Heart left ventricle (tissue), 16 donors: ENCODE data around the gene NGEF. TPM values are rescaled to one million over a fixed set of nuclear protein-coding genes. Genes with fewer than 3 reads are reported as not detected.
A peak's percentile ranks its signal among the peaks of the same experiment; 100 is the strongest.

Experiments
- ATAC-seq, 4 donors: fragments of 200-7000 bp; cut with Tn5 transposase; one replicate each; pipeline ENCODE4 v1.9.1; 2020 to 2022; ENCODE audit warnings: moderate library complexity in 4 of 4, mild to moderate bottlenecking in 3 of 4, moderate number of reproducible peaks in 1 of 4
- DNase-seq, 5 donors: peaks; one replicate each; pipeline ENCODE4 v3.0.0-alpha.2; 2020
- H3K27ac ChIP-seq, 12 donors: fragments of 200-600 bp; sonication (generic) in 4 of 12; one replicate each; pipeline versions ENCODE4 v1.5.0 to v1.8.0; 2016 to 2022; ENCODE audit warnings: mild to moderate bottlenecking in 2 of 12
- H3K27me3 ChIP-seq, 9 donors: fragments of 200-600 bp; sonication (generic) in 2 of 9; one replicate each; pipeline versions ENCODE4 v1.5.1 to v1.8.0; 2016 to 2022; ENCODE audit warnings: mild to moderate bottlenecking in 3 of 9
- H3K36me3 ChIP-seq, 9 donors: fragments of 200-600 bp; sonication (generic) in 2 of 9; one replicate each; pipeline versions ENCODE4 v1.5.0 to v1.8.0; 2018 to 2022; ENCODE audit warnings: mild to moderate bottlenecking in 2 of 9
- H3K4me1 ChIP-seq, 12 donors: fragments of 200-600 bp; sonication (generic) in 4 of 12; one replicate each; pipeline versions ENCODE4 v1.5.0 to v1.8.0; 2016 to 2022; ENCODE audit warnings: mild to moderate bottlenecking in 3 of 12
- H3K4me3 ChIP-seq, 12 donors: fragments of 200-600 bp; sonication (generic) in 4 of 12; one replicate each; pipeline versions ENCODE4 v1.5.0 to v1.8.0; 2017 to 2022; ENCODE audit warnings: mild to moderate bottlenecking in 9 of 12, moderate library complexity in 4 of 12
- H3K9me3 ChIP-seq, 12 donors: fragments of 200-600 bp; sonication (generic) in 4 of 12; one replicate each; pipeline versions ENCODE4 v1.5.0 to v1.8.0; 2016 to 2022; ENCODE audit warnings: mild to moderate bottlenecking in 1 of 12
- CTCF ChIP-seq, 12 donors: fragments of 200-600 bp; sonication (generic) in 4 of 12; IDR thresholded peaks; one replicate each; pipeline versions ENCODE4 v1.5.0 to v1.8.0; 2018 to 2022; ENCODE audit warnings: antibody characterized with exemption in 12 of 12, mild to moderate bottlenecking in 5 of 12
- POLR2A ChIP-seq, 2 donors: fragments of 450-650 bp; IDR thresholded peaks; one replicate each; pipeline ENCODE4 v1.6.1; 2017; ENCODE audit warnings: antibody characterized with exemption in 2 of 2, mild to moderate bottlenecking in 2 of 2, moderate library complexity in 2 of 2
- WGBS, 4 donors: extraction: QIAGEN DNeasy Blood & Tissue Kit in 2 of 4; methylation state at CpG; one replicate each; pipeline versions ENCODE4 v1.1.5 to v1.1.7; 2013 to 2018; 5-methylcytosine and 5-hydroxymethylcytosine counted together
- intact Hi-C, 10 donors: fragments of 100-400 bp; cut with DNase I; formaldehyde crosslinking; loops; one replicate each; pipeline versions ENCODE4 v1.11.1 to v1.14.2; 2022
- polyA plus RNA-seq, 2 donors: library from polyadenylated mRNA; stranded (reverse); fragments of 200-250 nt; gene quantifications; one replicate each; pipeline ENCODE4 v1.2.3, GENCODE V29; 2013
- total RNA-seq, 9 donors: library from RNA; depleted of rRNA in 2 of 9; stranded (reverse); fragments of >200 nt in 2 of 9; fragmentation: NEBNext Ultra II Directional in 3 of 9; extraction: Animal tissue kit (Norgen Biotek cat#: 25700) in 3 of 9; gene quantifications; one replicate each; pipeline versions ENCODE4 v1.1.0 to v1.2.4, GENCODE V29; 2016 to 2023
- donor health status: ischemic (EF 13 %, LVEDD 7.1; RV severe dilation, severe dysfunction).
- donor health status: healthy with polysubstance abuse.
- donor health status: DM: no; HTN: yes; CAD: no.
- donor health status: DM: no; HTN: no; CAD: no.
- donor health status: ischemic (EF 25% LVEDD 6.9; RV normal size, moderate dysfunction).
- donor health status: ischemic (EF 25% LVEDD 5.7; RV mildly dilated, moderate dysfunction).
- donor health status: healthy.
- donor health status: DM: yes; HTN: yes; CAD: no.
- donor health status: ischemic (EF 35%, LVEDD 5.7; RV mildly dilated, moderate dysfunction).
- donor health status: nonischemic (EF 11% LVEDD 7.7; RV severe dilation, severe dysfunction).
- donor health status: DM: yes; HTN: yes; CAD: no.
- donor health status: PGD.
- donor health status: ischemic (EF 29% LVEDD 5.4; RV normal size, mild dysfunction).
- donor health status: nonischemic (EF 23%, LVEDD 6.1; RV moderate dilation, normal function).

Gene NGEF
- total and polyA plus RNA-seq, 11 donors = 0.15 to 0.62 (median 0.42) TPM; not detected in 4

- TF ChIP-seq POLR2A (IDR thresholded peaks at IDR 0.05) = no peak
- ATAC-seq (peak in 1 of 4 donors; percentile 8), DNase-seq (peak in 1 of 5 donors; percentile 52)
- no peaks in the 10 kb centered on the region for H3K27me3 ChIP-seq
- peaks cover 0 to 5% (median 0%) of the 10 kb centered on the region in 9 donors for H3K36me3 ChIP-seq
- peaks cover 0 to 54% (median 34%) of the 10 kb centered on the region in 12 donors for H3K4me1 ChIP-seq
- H3K27ac ChIP-seq = peak overlapping the region; percentile 69 to 93 (median 88)
- intact Hi-C loops = loop anchor here in 1 of 10 donors (2.0 kb wide), 1 partner anchor 24 kb away; no protein-coding TSS in a partner anchor
- 46 to 65% (median 62%) methylated on average over 9 to 10 of the region's 10 CpGs for WGBS, 4 donors
- H3K9me3 ChIP-seq = no peaks in the 10 kb centered on the region
- H3K4me3 ChIP-seq = peak overlapping the region in 11 of 12 donors; percentile 33 to 73 (median 57)
Observed at GRCh38 chr2:233060980-233061590, 48.0 kb upstream of the NGEF start.

- Histone ChIP-seq H3K9me3 (no peaks in the 10 kb centered on the region), H3K27ac (peak overlapping the region; percentile 69 to 93 (median 88)), H3K27me3 (no peaks in the 10 kb centered on the region), H3K4me3 (peak overlapping the region; percentile 27 to 73 (median 56)), H3K4me1 (peaks cover 0 to 54% (median 34%) of the 10 kb centered on the region in 12 donors), H3K36me3 (no peaks in the 10 kb centered on the region)
- ATAC-seq = peak in 1 of 4 donors; percentile 3
- no peak for TF ChIP-seq POLR2A (IDR thresholded peaks at IDR 0.05)
- TF ChIP-seq CTCF (IDR thresholded peaks at IDR 0.05) = no peak
- intact Hi-C loops = loop anchor here in 1 of 10 donors (2.0 kb wide), 1 partner anchor 24 kb away; no protein-coding TSS in a partner anchor
- 48 to 68% (median 59%) methylated on average over 3 to 13 of the region's 13 CpGs for WGBS, 4 donors
- DNase-seq = no peak
Observed at GRCh38 chr2:233060501-233060979, 47.5 kb upstream of the NGEF start.

GRCh38 chr2:233059797-233060500 lies 46.9 kb upstream of the NGEF start, which contains the start of gene INPP5D:
INPP5D (plus strand) TSS chr2:233060342; CDS start chr2:233060479, 137 bp downstream.
- intact Hi-C loops = loop anchor here in 6 of 10 donors (2.0 to 10.0 kb wide), 4 partner anchors 25 to 455 kb away; partner anchors contain the start of gene ATG16L1 (in 1 of the 6)
- H3K27ac ChIP-seq = peak within 1 kb of the TSS; percentile 69 to 93 (median 88)
- TF ChIP-seq POLR2A (IDR thresholded peaks at IDR 0.05) = peak in 1 of 2 donors; percentile 50
- peak in 1 of 12 donors; percentile 8 for TF ChIP-seq CTCF (IDR thresholded peaks at IDR 0.05)

GRCh38 chr2:233059547-233059796 lies 46.4 kb upstream of the NGEF start:
- H3K4me3 ChIP-seq = peak overlapping the region in 10 of 12 donors; percentile 46 to 73 (median 59)
- H3K27ac ChIP-seq = peak overlapping the region; percentile 69 to 93 (median 88)
- no peaks in the 10 kb centered on the region for H3K9me3 ChIP-seq
- WGBS, 4 donors = 63 to 78% (median 68%) methylated on average over 3 to 7 of the region's 7 CpGs
- intact Hi-C loops = loop anchor here in 6 of 10 donors (10.0 kb wide), 3 partner anchors 195 to 455 kb away; partner anchors contain the start of gene ATG16L1 (in 1 of the 6)
- H3K4me1 ChIP-seq = peaks cover 0 to 45% (median 33%) of the 10 kb centered on the region in 12 donors
- peak in 1 of 5 donors; percentile 57 for DNase-seq
- TF ChIP-seq CTCF (IDR thresholded peaks at IDR 0.05) (no peak), POLR2A (IDR thresholded peaks at IDR 0.05) (no peak)
- H3K27me3 ChIP-seq = peaks cover 0 to under 1% (median 0%) of the 10 kb centered on the region in 9 donors
- no peak for ATAC-seq
- H3K36me3 ChIP-seq = no peaks in the 10 kb centered on the region

More at GRCh38 chr2:233059797-233060500, 46.9 kb upstream of the NGEF start, which contains the start of gene INPP5D:
- DNase-seq (peak; percentile 54 to 73 (median 69)), ATAC-seq (peak; percentile 36 to 70 (median 54))
- 44 to 60% (median 51%) methylated on average over 20 to 26 of the region's 26 CpGs for WGBS, 4 donors
- Histone ChIP-seq H3K36me3 (no peaks in the 10 kb centered on the region), H3K27me3 (no peaks in the 10 kb centered on the region), H3K4me3 (peak within 1 kb of the TSS; percentile 27 to 73 (median 56)), H3K9me3 (no peaks in the 10 kb centered on the region), H3K4me1 (peaks cover 0 to 50% (median 34%) of the 10 kb centered on the region in 12 donors)
